ENCODE measurements around the gene CEP112.

GRCh38 chr17:66038125-66038524 lies 153.8 kb downstream of the CEP112 start:
- TF ChIP-seq POLR2A (IDR thresholded peaks at IDR 0.05; ENCODE audit: low read depth, low read length) = no peak
- no peak for TF ChIP-seq TAF1 (IDR thresholded peaks at IDR 0.05; ENCODE audit: low read depth, low read length)
- TF ChIP-seq POLR2AphosphoS5 (IDR thresholded peaks at IDR 0.05; ENCODE audit: low read depth, low read length) = no peak
- no peak for TF ChIP-seq SPI1 (IDR thresholded peaks at IDR 0.05; ENCODE audit: low read depth, low read length)
- TF ChIP-seq POU2F2 (IDR thresholded peaks at IDR 0.05; ENCODE audit: low read depth, low read length) = no peak

Measured in GM12891 (cell line).